Suprapubic skin (tissue), 4 donors: ENCODE measurements around the gene SEMA4C.

Experiments
- CTCF ChIP-seq, 2 donors: fragments of 200-600 bp in 1 of 2; fragments of 450-650 bp in 1 of 2; sonication (generic) in 1 of 2; IDR thresholded peaks; one replicate each; pipeline ENCODE4 v1.5.1; 2016 to 2019; ENCODE audit warnings: antibody characterized with exemption in 2 of 2, mild to moderate bottlenecking in 1 of 2, moderate library complexity in 1 of 2
- EP300 ChIP-seq: sonication (generic); formaldehyde crosslinking; IDR thresholded peaks from one replicate; pipeline ENCODE4 v1.6.1; 2017; ENCODE audit warnings: antibody characterized with exemption
- POLR2AphosphoS5 ChIP-seq, 3 donors: sonication (generic); formaldehyde crosslinking; IDR thresholded peaks; one replicate each; pipeline ENCODE4 v1.6.1; 2017; ENCODE audit warnings: antibody characterized with exemption in 3 of 3

GRCh38 chr2:96883306-96883705 lies 13.4 kb upstream of the SEMA4C start:
- TF ChIP-seq CTCF (IDR thresholded peaks at IDR 0.05), result no peak
- no peak for TF ChIP-seq EP300
- no peak for TF ChIP-seq POLR2AphosphoS5 (IDR thresholded peaks at IDR 0.05)
